Endothelial cell of umbilical vein (primary cell): ENCODE data around the gene UBASH3A. TPM values are rescaled to one million over a fixed set of nuclear protein-coding genes. Genes with fewer than 3 reads are reported as not detected.

ENCODE experiments used
- BruUV-seq: library from RNA; stranded (reverse); fragments of 400-500 nt; replicated peaks from 2 replicates; lab custom pipeline; 2021; lab: Mats Ljungman, UMichigan
- CTCF ChIA-PET: fragments of 300-600, 350-600 bp; sonication (Branson Sonifier 250); formaldehyde crosslinking; loops from one replicate; lab custom pipeline; 2021; ENCODE audit warnings: antibody characterized with exemption, inconsistent platforms; lab: Charles Lee
- POLR2A ChIA-PET: fragments of 300-600, 350-600 bp; sonication (Branson Sonifier 250); formaldehyde crosslinking; loops from one replicate; lab custom pipeline; 2021; ENCODE audit warnings: antibody characterized with exemption, inconsistent platforms; lab: Charles Lee
- DNase-seq: peaks from one replicate; pipeline ENCODE4 v3.0.0-alpha.2; 2011; ENCODE audit warnings: low read depth, low spot score
- FAIRE-seq: peaks from 2 replicates; lab custom pipeline; 2011; peaks lifted over from hg19 to GRCh38; lab: Jason Lieb, UNC
- H2AFZ ChIP-seq: 2 replicates; pipeline ENCODE4 v1.6.0; 2012; ENCODE audit warnings: low read depth, low read length, control low read depth, inconsistent platforms
- H3K27ac ChIP-seq: 2 replicates; pipeline ENCODE4 v1.5.1; 2011; ENCODE audit warnings: low read depth, mild to moderate bottlenecking, control low read depth, low read length, moderate library complexity; ENCODE audit not compliant: insufficient read depth
- H3K27me3 ChIP-seq, 2 experiments: 2 replicates each; pipeline versions ENCODE4 v1.6.0 to v1.6.1; 2011; ENCODE audit warnings: low read length in 2 of 2, mixed read lengths in 1 of 2; ENCODE audit not compliant: control insufficient read depth in 2 of 2, insufficient read depth in 2 of 2
- H3K36me3 ChIP-seq, 2 experiments: 2 replicates in 1 of 2; 3 replicates in 1 of 2; pipeline ENCODE4 v1.5.1; 2011; ENCODE audit warnings: low read length in 2 of 2, mild to moderate bottlenecking in 1 of 2, moderate library complexity in 1 of 2; ENCODE audit not compliant: control insufficient read depth in 2 of 2, insufficient read depth in 2 of 2; ENCODE audit errors: extremely low read depth in 1 of 2
- H3K4me1 ChIP-seq: 3 replicates; pipeline ENCODE4 v1.5.1; 2011; ENCODE audit warnings: mild to moderate bottlenecking, low read length; ENCODE audit not compliant: control insufficient read depth, insufficient read depth; ENCODE audit errors: extremely low read depth
- H3K4me2 ChIP-seq: 2 replicates; pipeline ENCODE4 v1.6.1; 2011; ENCODE audit warnings: low read length, control low read depth, mixed read lengths; ENCODE audit not compliant: insufficient read depth
- H3K4me3 ChIP-seq, 3 experiments: fragments of 200-600 bp in 1 of 3; sonication (generic), shearing (Covaris generic) in 1 of 3; replicated peaks in 1 of 3; 2 replicates each; pipeline ENCODE4 v1.5.1; 2011 to 2016; ENCODE audit warnings: control low read depth in 3 of 3, low read length in 3 of 3, mild to moderate bottlenecking in 2 of 3, inconsistent platforms in 1 of 3, low read depth in 1 of 3, moderate library complexity in 1 of 3; ENCODE audit not compliant: insufficient read depth in 1 of 3
- H3K79me2 ChIP-seq: 2 replicates; pipeline ENCODE4 v1.6.0; 2012; ENCODE audit warnings: low read length, inconsistent platforms; ENCODE audit not compliant: control insufficient read depth, insufficient read depth
- H3K9ac ChIP-seq: replicated peaks from 2 replicates; pipeline ENCODE3; 2011; ENCODE audit warnings: low read length, control low read depth; ENCODE audit not compliant: insufficient read depth; ENCODE audit errors: extremely low read depth
- H3K9me1 ChIP-seq: replicated peaks from 3 replicates; pipeline ENCODE4 v1.6.0; 2011; ENCODE audit warnings: mild to moderate bottlenecking, low read length; ENCODE audit not compliant: control insufficient read depth, insufficient read depth; ENCODE audit errors: extremely low read depth
- H3K9me3 ChIP-seq: replicated peaks from 2 replicates; pipeline ENCODE4 v1.5.1; 2012; ENCODE audit warnings: low read length, inconsistent platforms; ENCODE audit not compliant: control insufficient read depth, insufficient read depth
- H4K20me1 ChIP-seq: replicated peaks from 2 replicates; pipeline ENCODE3; 2011; ENCODE audit warnings: mild to moderate bottlenecking, low read length; ENCODE audit not compliant: control insufficient read depth, insufficient read depth; ENCODE audit errors: extremely low read depth
- CTCF ChIP-seq, 2 donors: IDR thresholded peaks; 1 replicate in 1 of 2; 2 replicates in 1 of 2; pipeline ENCODE4 v1.5.1; 2011; ENCODE audit warnings: low read length in 2 of 2, mild to moderate bottlenecking in 2 of 2, moderate library complexity in 2 of 2, control low read depth in 1 of 2, inconsistent platforms in 1 of 2, low read depth in 1 of 2; ENCODE audit not compliant: insufficient read depth in 1 of 2; ENCODE audit errors: extremely low read depth in 1 of 2
- EZH2 ChIP-seq: IDR thresholded peaks from 2 replicates; pipeline ENCODE4 v1.6.1; 2012; ENCODE audit warnings: borderline replicate concordance, low read depth, mild to moderate bottlenecking, moderate library complexity, low read length, inconsistent platforms; ENCODE audit not compliant: severe bottlenecking
- GATA2 ChIP-seq: IDR thresholded peaks from 2 replicates; pipeline ENCODE4 v1.7.0; 2011; ENCODE audit warnings: low read depth, mild to moderate bottlenecking, moderate library complexity, mixed read lengths, low read length; ENCODE audit not compliant: insufficient read length, insufficient read depth
- POLR2A ChIP-seq: IDR thresholded peaks from 2 replicates; pipeline ENCODE4 v1.6.1; 2012; ENCODE audit warnings: low read depth, mild to moderate bottlenecking, control low read depth, low read length
- POLR2AphosphoS5 ChIP-seq: IDR thresholded peaks from 2 replicates; pipeline ENCODE4 v1.6.1; 2012; ENCODE audit warnings: low read depth, mild to moderate bottlenecking, control low read depth, low read length, moderate library complexity; ENCODE audit not compliant: insufficient read depth
- dilution Hi-C: fragments of 300-500 bp; cut with MboI; formaldehyde crosslinking; loops from one replicate; pipeline ENCODE4 v1.15.0; 2019; ENCODE audit warnings: low sequenced_read_pairs; ENCODE audit not compliant: extremely low pct_ligation_motif_present
- intact Hi-C: fragments of 100-400 bp; cut with micrococcal nuclease; formaldehyde crosslinking; loops from one replicate; pipeline ENCODE4 v1.10.0; 2022
- polyA plus RNA-seq, 4 experiments: library from polyadenylated mRNA; depleted of rRNA in 3 of 4; stranded (reverse) in 3 of 4; unstranded in 1 of 4; fragments of >200 nt; gene quantifications; 2 replicates each; pipeline versions ENCODE4 v1.2.1 to v1.2.3, GENCODE V29; 2011 to 2012; ENCODE audit warnings: missing spikeins in 1 of 4
- total RNA-seq: library from RNA; stranded (reverse); gene quantifications from 2 replicates; pipeline ENCODE4 v1.2.3, GENCODE V29; 2021

Gene UBASH3A
- total and polyA plus RNA-seq, 2 donors (not counting 3 experiments of a cell fraction or from before 2014, with no cell fraction given) = not detected

- BruUV-seq = no TSS peak
- Histone ChIP-seq H4K20me1 (no peaks in the 10 kb centered on the region), H3K27ac (no peak overlapping the region), H3K4me1 (peaks cover 12% of the 10 kb centered on the region), H3K4me3 (no peak overlapping the region), H3K79me2 (no peaks in the 10 kb centered on the region), H3K9me1 (no peaks in the 10 kb centered on the region), H3K9ac (no peak overlapping the region), H3K4me2 (no peak overlapping the region), H3K27me3 (peaks cover 17 to 43% of the 10 kb centered on the region in 2 experiments), H3K36me3 (no peaks in the 10 kb centered on the region), H2AFZ (no peak overlapping the region), H3K9me3 (no peaks in the 10 kb centered on the region)
- TF ChIP-seq POLR2AphosphoS5 (no peak), CTCF (IDR thresholded peaks at IDR 0.05; ENCODE audit: extremely low read depth in 1 of 2, insufficient read depth in 1 of 2, low read depth in 1 of 2, low read length in 2 of 2) (no peak), GATA2 (no peak), POLR2A (no peak), EZH2 (no peak)
- no peak for DNase-seq
- CTCF ChIA-PET = interaction anchor here (0.8 kb wide), 1 partner anchor 9 kb away, joined by 3 read pairs; no protein-coding TSS in a partner anchor
- dilution Hi-C loops (no loop called here), intact Hi-C loops (no loop called here)
- POLR2A ChIA-PET = no interaction called here
- FAIRE-seq = no peak
Observed at GRCh38 chr21:42421018-42421793, 17.5 kb downstream of the UBASH3A start.
